HEK293T (cell line): ENCODE data around the gene RBPMS2.

Experiments used
- FOXK2 ChIP-seq: fragments of 450-650 bp; IDR thresholded peaks from 2 replicates; pipeline ENCODE4 v1.6.1; 2016; ENCODE audit warnings: mild to moderate bottlenecking
- FOXM1 ChIP-seq: fragments of 450-650 bp; IDR thresholded peaks from 2 replicates; pipeline ENCODE4 v1.6.1; 2017; ENCODE audit warnings: mild to moderate bottlenecking, borderline replicate concordance
- HDGF ChIP-seq: fragments of 450-650 bp; IDR thresholded peaks from 2 replicates; pipeline ENCODE4 v1.6.1; 2017; ENCODE audit warnings: antibody characterized with exemption, borderline replicate concordance
- L3MBTL2 ChIP-seq: fragments of 450-650 bp; conservative IDR thresholded peaks from 2 replicates; pipeline ENCODE4 v1.6.1; 2016; ENCODE audit warnings: mild to moderate bottlenecking
- LEF1 ChIP-seq: fragments of 450-650 bp; IDR thresholded peaks from 2 replicates; pipeline ENCODE4 v1.6.1; 2017; ENCODE audit warnings: mild to moderate bottlenecking, borderline replicate concordance
- NFRKB ChIP-seq: fragments of 450-650 bp; IDR thresholded peaks from 2 replicates; pipeline ENCODE4 v1.6.1; 2016; ENCODE audit warnings: mild to moderate bottlenecking, moderate library complexity
- SP1 ChIP-seq: fragments of 450-650 bp; IDR thresholded peaks from 2 replicates; pipeline ENCODE4 v1.6.1; 2017
- SUZ12 ChIP-seq: fragments of 450-650 bp; IDR thresholded peaks from 2 replicates; pipeline ENCODE4 v1.6.1; 2016; ENCODE audit warnings: mild to moderate bottlenecking
- TARDBP ChIP-seq: fragments of 450-650 bp; IDR thresholded peaks from 2 replicates; pipeline ENCODE4 v1.6.1; 2016

DNA sequence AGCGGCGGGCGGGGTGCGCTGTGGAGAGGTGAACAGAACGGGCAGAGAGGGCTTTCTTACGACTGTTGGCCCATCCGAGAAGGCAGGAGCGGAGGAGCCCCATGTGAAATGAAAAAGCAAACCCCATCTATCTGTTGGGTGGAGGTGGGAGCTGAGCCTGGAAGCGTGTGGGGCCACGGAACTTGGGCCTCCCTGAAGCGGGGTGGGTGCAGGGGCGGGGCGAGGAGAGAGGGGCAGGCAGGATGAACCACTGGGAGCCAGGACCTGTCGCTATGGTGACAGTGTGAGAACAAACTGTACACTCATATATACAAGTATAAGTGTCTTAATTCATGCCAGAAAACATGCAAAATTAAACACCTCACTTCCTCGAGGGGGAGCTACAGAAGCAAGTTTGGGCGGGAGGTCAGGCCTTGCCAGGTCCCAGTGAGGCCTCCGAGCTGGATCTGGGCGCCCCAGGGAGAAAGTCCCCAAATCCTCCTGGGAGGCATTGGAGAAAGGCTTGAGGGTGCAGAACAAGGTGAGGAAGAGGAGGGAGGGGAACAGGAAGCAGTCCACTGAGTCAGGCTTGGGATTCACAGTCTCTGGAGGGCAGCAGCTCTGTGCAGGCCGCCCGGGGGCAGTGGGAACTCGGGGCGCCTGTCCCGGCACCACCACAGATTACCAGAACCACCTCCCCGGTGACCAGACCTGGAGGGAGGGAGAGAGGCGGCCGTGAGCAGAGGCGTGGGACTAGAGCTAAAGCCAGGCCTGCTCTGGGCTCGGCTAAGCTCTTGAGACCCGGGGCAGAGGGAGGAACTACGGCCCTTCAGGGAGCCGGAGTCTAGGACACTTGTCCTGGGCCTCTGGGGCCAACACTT lies 34.8 kb downstream of the RBPMS2 start:
- TF ChIP-seq SUZ12 (no peak), NFRKB (no peak), TARDBP (no peak), FOXK2 (no peak), L3MBTL2 (no peak), SP1 (no peak), HDGF (no peak), LEF1 (no peak), FOXM1 (no peak)
